H9 (cell line): ENCODE data around the gene SCRN2. TPM values are rescaled to one million over a fixed set of nuclear protein-coding genes. Genes with fewer than 3 reads are reported as not detected.

Source experiments
- DNase-seq: peaks from one replicate; pipeline ENCODE4 v3.0.0-alpha.2; 2017
- H2AFZ ChIP-seq: one replicate; pipeline ENCODE4 v1.6.1; 2013; ENCODE audit warnings: mild to moderate bottlenecking, low read length, control low read depth, moderate library complexity
- H2AK5ac ChIP-seq: 2 replicates; pipeline ENCODE4 v1.6.1; 2013; ENCODE audit warnings: low read length, control low read depth, mixed read lengths; ENCODE audit not compliant: insufficient read length
- H2BK120ac ChIP-seq: one replicate; pipeline ENCODE4 v1.6.1; 2013; ENCODE audit warnings: low read depth, mild to moderate bottlenecking, low read length, control low read depth, inconsistent platforms; ENCODE audit not compliant: poor library complexity, severe bottlenecking
- H2BK12ac ChIP-seq: 2 replicates; pipeline ENCODE4 v1.6.1; 2013; ENCODE audit warnings: low read length, control low read depth, mixed read lengths, low read depth; ENCODE audit not compliant: insufficient read length
- H2BK15ac ChIP-seq: 2 replicates; pipeline ENCODE4 v1.6.1; 2013; ENCODE audit warnings: low read depth, low read length, control low read depth
- H2BK20ac ChIP-seq: one replicate; pipeline ENCODE4 v1.6.1; 2013; ENCODE audit warnings: low read depth, mild to moderate bottlenecking, low read length, control low read depth, inconsistent platforms; ENCODE audit not compliant: poor library complexity, severe bottlenecking
- H2BK5ac ChIP-seq: 2 replicates; pipeline ENCODE4 v1.6.1; 2013; ENCODE audit warnings: low read length, control low read depth, mixed read lengths; ENCODE audit not compliant: insufficient read length
- H3K14ac ChIP-seq: 2 replicates; pipeline ENCODE4 v1.6.1; 2013; ENCODE audit warnings: low read length, control low read depth; ENCODE audit not compliant: insufficient read depth
- H3K18ac ChIP-seq: 2 replicates; pipeline ENCODE4 v1.6.1; 2013; ENCODE audit warnings: low read depth, mild to moderate bottlenecking, mixed read lengths, low read length, control low read depth; ENCODE audit not compliant: insufficient read length
- H3K23ac ChIP-seq: 2 replicates; pipeline ENCODE4 v1.6.1; 2013; ENCODE audit warnings: low read length, control low read depth, mixed read lengths, low read depth; ENCODE audit not compliant: insufficient read length
- H3K23me2 ChIP-seq: 2 replicates; pipeline ENCODE4 v1.6.1; 2013; ENCODE audit warnings: low read depth, mild to moderate bottlenecking, mixed read lengths, low read length, control low read depth; ENCODE audit not compliant: insufficient read length, poor library complexity, severe bottlenecking
- H3K27ac ChIP-seq: 2 replicates; pipeline ENCODE4 v1.5.1; 2013; ENCODE audit warnings: low read length, control low read depth, mixed read lengths, low read depth; ENCODE audit not compliant: insufficient read length
- H3K27me3 ChIP-seq: 2 replicates; pipeline ENCODE4 v1.6.1; 2013; ENCODE audit warnings: low read length, control low read depth, inconsistent platforms; ENCODE audit not compliant: insufficient read depth
- H3K4ac ChIP-seq: 2 replicates; pipeline ENCODE4 v1.6.1; 2013; ENCODE audit warnings: low read depth, mild to moderate bottlenecking, control low read depth, inconsistent platforms, low read length, moderate library complexity
- H3K4me1 ChIP-seq: 2 replicates; pipeline ENCODE4 v1.6.1; 2013; ENCODE audit warnings: low read length, control low read depth, inconsistent platforms; ENCODE audit not compliant: insufficient read depth
- H3K4me2 ChIP-seq: 2 replicates; pipeline ENCODE4 v1.6.1; 2013; ENCODE audit warnings: low read length, control low read depth, mixed read lengths; ENCODE audit not compliant: insufficient read length, insufficient read depth
- H3K56ac ChIP-seq: 2 replicates; pipeline ENCODE4 v1.6.1; 2013; ENCODE audit warnings: low read depth, mild to moderate bottlenecking, mixed read lengths, low read length, control low read depth; ENCODE audit not compliant: insufficient read length
- H3K79me1 ChIP-seq: 2 replicates; pipeline ENCODE4 v1.6.1; 2013; ENCODE audit warnings: low read depth, mild to moderate bottlenecking, moderate library complexity, low read length, control low read depth, inconsistent platforms; ENCODE audit not compliant: insufficient read depth, poor library complexity, severe bottlenecking
- H3K79me2 ChIP-seq: 2 replicates; pipeline ENCODE4 v1.6.1; 2013; ENCODE audit warnings: low read length, control low read depth, inconsistent platforms; ENCODE audit not compliant: insufficient read depth
- H3K9ac ChIP-seq: 2 replicates; pipeline ENCODE4 v1.6.1; 2013; ENCODE audit warnings: low read length, control low read depth, mixed read lengths; ENCODE audit not compliant: insufficient read length; ENCODE audit errors: extremely low read depth
- H3K9me3 ChIP-seq: one replicate; pipeline ENCODE4 v1.6.1; 2013; ENCODE audit warnings: low read depth, low read length, inconsistent platforms; ENCODE audit not compliant: control insufficient read depth
- H3T11ph ChIP-seq: one replicate; pipeline ENCODE4 v1.6.1; 2013; ENCODE audit warnings: mild to moderate bottlenecking, low read length, control low read depth, inconsistent platforms
- H4K20me1 ChIP-seq: one replicate; pipeline ENCODE4 v1.6.1; 2013; ENCODE audit not compliant: control insufficient read depth, insufficient read length, insufficient read depth
- H4K5ac ChIP-seq: 2 replicates; pipeline ENCODE4 v1.6.1; 2013; ENCODE audit warnings: low read depth, mild to moderate bottlenecking, mixed read lengths, low read length, control low read depth; ENCODE audit not compliant: insufficient read length
- H4K8ac ChIP-seq: replicated peaks from 2 replicates; pipeline ENCODE4 v1.6.1; 2013; ENCODE audit warnings: low read length, control low read depth, mixed read lengths, low read depth; ENCODE audit not compliant: insufficient read length
- H4K91ac ChIP-seq: 2 replicates; pipeline ENCODE4 v1.6.1; 2013; ENCODE audit warnings: low read depth, mild to moderate bottlenecking, moderate library complexity, mixed read lengths, low read length, control low read depth; ENCODE audit not compliant: insufficient read length
- H3K27ac Mint-ChIP-seq, 3 experiments: 2 replicates in 2 of 3; 3 replicates in 1 of 3; pipeline ENCODE4 v1.8.0; 2020 to 2021; ENCODE audit warnings: mixed read lengths in 3 of 3, mild to moderate bottlenecking in 1 of 3, moderate library complexity in 1 of 3
- H3K27me3 Mint-ChIP-seq: 2 replicates; pipeline ENCODE4 v1.8.0; 2021; ENCODE audit warnings: low read depth, mild to moderate bottlenecking, moderate library complexity, mixed read lengths
- H3K36me3 Mint-ChIP-seq, 3 experiments: 2 replicates in 2 of 3; 3 replicates in 1 of 3; pipeline ENCODE4 v1.8.0; 2020 to 2021; ENCODE audit warnings: low read depth in 3 of 3, mixed read lengths in 3 of 3; ENCODE audit not compliant: insufficient read depth in 1 of 3
- H3K4me1 Mint-ChIP-seq, 2 experiments: 2 replicates each; pipeline ENCODE4 v1.8.0; 2020; ENCODE audit warnings: mixed read lengths in 2 of 2
- H3K4me3 Mint-ChIP-seq, 2 experiments: 2 replicates in 1 of 2; 3 replicates in 1 of 2; pipeline ENCODE4 v1.8.0; 2020 to 2021; ENCODE audit warnings: mild to moderate bottlenecking in 2 of 2, mixed read lengths in 2 of 2, moderate library complexity in 1 of 2
- H3K9me3 Mint-ChIP-seq, 2 experiments: 2 replicates in 1 of 2; 3 replicates in 1 of 2; pipeline ENCODE4 v1.8.0; 2020; ENCODE audit warnings: mild to moderate bottlenecking in 2 of 2, mixed read lengths in 2 of 2, moderate library complexity in 1 of 2
- total RNA-seq: library from RNA; stranded (reverse); gene quantifications from 2 replicates; pipeline ENCODE4 v1.2.1, GENCODE V29; 2021
- TF ChIP-seq, protein P1 (sequence below): fragments of 200-600 bp; sonication (generic); conservative IDR thresholded peaks from 3 replicates; pipeline ENCODE4 v1.8.0; 2021; ENCODE audit warnings: antibody characterized with exemption, mild to moderate bottlenecking

The SCRN2 gene
- total RNA-seq, 1 experiment from 2014 or later = 34.0 TPM

- H3K79me1 ChIP-seq = no peaks in the 10 kb centered on the region
- no peak overlapping the region for H2BK20ac ChIP-seq
- no peak overlapping the region for H3K14ac ChIP-seq
- H3K9ac ChIP-seq = no peak overlapping the region
- no peak overlapping the region for H2BK120ac ChIP-seq
- H3K4ac ChIP-seq = no peak overlapping the region
- Mint-ChIP-seq H3K4me3 (no peak overlapping the region), H3K27ac (no peak overlapping the region), H3K36me3 (no peaks in the 10 kb centered on the region), H3K9me3 (no peaks in the 10 kb centered on the region; a peak in 1 of 5 replicates), H3K4me1 (peaks cover 48 to 56% of the 10 kb centered on the region in 2 experiments), H3K27me3 (peaks cover 92% of the 10 kb centered on the region)
- peaks cover 7% of the 10 kb centered on the region; the same call in 1 of the 2 replicates for H3K27me3 ChIP-seq
- H2BK5ac ChIP-seq = no peak overlapping the region
- peaks cover 7% of the 10 kb centered on the region; the same call in 1 of the 2 replicates for H3K4me1 ChIP-seq
- no peak overlapping the region for H3K27ac ChIP-seq
- no peak overlapping the region for H4K8ac ChIP-seq
- no peak overlapping the region for H2AFZ ChIP-seq
- H3K23me2 ChIP-seq = peaks cover 11% of the 10 kb centered on the region
- H3K23ac ChIP-seq = no peak overlapping the region
- H2AK5ac ChIP-seq = no peak overlapping the region
- no peaks in the 10 kb centered on the region for H3K79me2 ChIP-seq
- no peak overlapping the region for H4K91ac ChIP-seq
- no peak for DNase-seq
- H4K20me1 ChIP-seq = no peaks in the 10 kb centered on the region
- no peak overlapping the region for H3T11ph ChIP-seq
- TF ChIP-seq, protein P1, sequence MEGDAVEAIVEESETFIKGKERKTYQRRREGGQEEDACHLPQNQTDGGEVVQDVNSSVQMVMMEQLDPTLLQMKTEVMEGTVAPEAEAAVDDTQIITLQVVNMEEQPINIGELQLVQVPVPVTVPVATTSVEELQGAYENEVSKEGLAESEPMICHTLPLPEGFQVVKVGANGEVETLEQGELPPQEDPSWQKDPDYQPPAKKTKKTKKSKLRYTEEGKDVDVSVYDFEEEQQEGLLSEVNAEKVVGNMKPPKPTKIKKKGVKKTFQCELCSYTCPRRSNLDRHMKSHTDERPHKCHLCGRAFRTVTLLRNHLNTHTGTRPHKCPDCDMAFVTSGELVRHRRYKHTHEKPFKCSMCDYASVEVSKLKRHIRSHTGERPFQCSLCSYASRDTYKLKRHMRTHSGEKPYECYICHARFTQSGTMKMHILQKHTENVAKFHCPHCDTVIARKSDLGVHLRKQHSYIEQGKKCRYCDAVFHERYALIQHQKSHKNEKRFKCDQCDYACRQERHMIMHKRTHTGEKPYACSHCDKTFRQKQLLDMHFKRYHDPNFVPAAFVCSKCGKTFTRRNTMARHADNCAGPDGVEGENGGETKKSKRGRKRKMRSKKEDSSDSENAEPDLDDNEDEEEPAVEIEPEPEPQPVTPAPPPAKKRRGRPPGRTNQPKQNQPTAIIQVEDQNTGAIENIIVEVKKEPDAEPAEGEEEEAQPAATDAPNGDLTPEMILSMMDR = no peak
- H3K56ac ChIP-seq = no peak overlapping the region
- no peak overlapping the region for H2BK12ac ChIP-seq
- H3K18ac ChIP-seq = no peak overlapping the region
- no peaks in the 10 kb centered on the region for H3K9me3 ChIP-seq
- H2BK15ac ChIP-seq = no peak overlapping the region
- no peak overlapping the region for H4K5ac ChIP-seq
- H3K4me2 ChIP-seq = no peak overlapping the region
These were observed 30.0 kb upstream of the SCRN2 start for GRCh38 chr17:47871048-47871447.
